H9 (cell line): Measurements from ENCODE around the gene TOP1. TPM values are rescaled to one million over a fixed set of nuclear protein-coding genes. Genes with fewer than 3 reads are reported as not detected.

Source experiments
- DNase-seq: peaks from one replicate; pipeline ENCODE4 v3.0.0-alpha.2; 2017
- H2AFZ ChIP-seq: one replicate; pipeline ENCODE4 v1.6.1; 2013; ENCODE audit warnings: mild to moderate bottlenecking, low read length, control low read depth, moderate library complexity
- H2AK5ac ChIP-seq: 2 replicates; pipeline ENCODE4 v1.6.1; 2013; ENCODE audit warnings: low read length, control low read depth, mixed read lengths; ENCODE audit not compliant: insufficient read length
- H2BK120ac ChIP-seq: one replicate; pipeline ENCODE4 v1.6.1; 2013; ENCODE audit warnings: low read depth, mild to moderate bottlenecking, low read length, control low read depth, inconsistent platforms; ENCODE audit not compliant: poor library complexity, severe bottlenecking
- H2BK12ac ChIP-seq: 2 replicates; pipeline ENCODE4 v1.6.1; 2013; ENCODE audit warnings: low read length, control low read depth, mixed read lengths, low read depth; ENCODE audit not compliant: insufficient read length
- H2BK15ac ChIP-seq: 2 replicates; pipeline ENCODE4 v1.6.1; 2013; ENCODE audit warnings: low read depth, low read length, control low read depth
- H2BK20ac ChIP-seq: one replicate; pipeline ENCODE4 v1.6.1; 2013; ENCODE audit warnings: low read depth, mild to moderate bottlenecking, low read length, control low read depth, inconsistent platforms; ENCODE audit not compliant: poor library complexity, severe bottlenecking
- H2BK5ac ChIP-seq: 2 replicates; pipeline ENCODE4 v1.6.1; 2013; ENCODE audit warnings: low read length, control low read depth, mixed read lengths; ENCODE audit not compliant: insufficient read length
- H3K14ac ChIP-seq: 2 replicates; pipeline ENCODE4 v1.6.1; 2013; ENCODE audit warnings: low read length, control low read depth; ENCODE audit not compliant: insufficient read depth
- H3K18ac ChIP-seq: 2 replicates; pipeline ENCODE4 v1.6.1; 2013; ENCODE audit warnings: low read depth, mild to moderate bottlenecking, mixed read lengths, low read length, control low read depth; ENCODE audit not compliant: insufficient read length
- H3K23ac ChIP-seq: 2 replicates; pipeline ENCODE4 v1.6.1; 2013; ENCODE audit warnings: low read length, control low read depth, mixed read lengths, low read depth; ENCODE audit not compliant: insufficient read length
- H3K23me2 ChIP-seq: 2 replicates; pipeline ENCODE4 v1.6.1; 2013; ENCODE audit warnings: low read depth, mild to moderate bottlenecking, mixed read lengths, low read length, control low read depth; ENCODE audit not compliant: insufficient read length, poor library complexity, severe bottlenecking
- H3K27ac ChIP-seq: 2 replicates; pipeline ENCODE4 v1.5.1; 2013; ENCODE audit warnings: low read length, control low read depth, mixed read lengths, low read depth; ENCODE audit not compliant: insufficient read length
- H3K27me3 ChIP-seq: 2 replicates; pipeline ENCODE4 v1.6.1; 2013; ENCODE audit warnings: low read length, control low read depth, inconsistent platforms; ENCODE audit not compliant: insufficient read depth
- H3K4ac ChIP-seq: 2 replicates; pipeline ENCODE4 v1.6.1; 2013; ENCODE audit warnings: low read depth, mild to moderate bottlenecking, control low read depth, inconsistent platforms, low read length, moderate library complexity
- H3K4me1 ChIP-seq: 2 replicates; pipeline ENCODE4 v1.6.1; 2013; ENCODE audit warnings: low read length, control low read depth, inconsistent platforms; ENCODE audit not compliant: insufficient read depth
- H3K4me2 ChIP-seq: 2 replicates; pipeline ENCODE4 v1.6.1; 2013; ENCODE audit warnings: low read length, control low read depth, mixed read lengths; ENCODE audit not compliant: insufficient read length, insufficient read depth
- H3K56ac ChIP-seq: 2 replicates; pipeline ENCODE4 v1.6.1; 2013; ENCODE audit warnings: low read depth, mild to moderate bottlenecking, mixed read lengths, low read length, control low read depth; ENCODE audit not compliant: insufficient read length
- H3K79me1 ChIP-seq: 2 replicates; pipeline ENCODE4 v1.6.1; 2013; ENCODE audit warnings: low read depth, mild to moderate bottlenecking, moderate library complexity, low read length, control low read depth, inconsistent platforms; ENCODE audit not compliant: insufficient read depth, poor library complexity, severe bottlenecking
- H3K79me2 ChIP-seq: 2 replicates; pipeline ENCODE4 v1.6.1; 2013; ENCODE audit warnings: low read length, control low read depth, inconsistent platforms; ENCODE audit not compliant: insufficient read depth
- H3K9ac ChIP-seq: 2 replicates; pipeline ENCODE4 v1.6.1; 2013; ENCODE audit warnings: low read length, control low read depth, mixed read lengths; ENCODE audit not compliant: insufficient read length; ENCODE audit errors: extremely low read depth
- H3K9me3 ChIP-seq: one replicate; pipeline ENCODE4 v1.6.1; 2013; ENCODE audit warnings: low read depth, low read length, inconsistent platforms; ENCODE audit not compliant: control insufficient read depth
- H3T11ph ChIP-seq: one replicate; pipeline ENCODE4 v1.6.1; 2013; ENCODE audit warnings: mild to moderate bottlenecking, low read length, control low read depth, inconsistent platforms
- H4K20me1 ChIP-seq: one replicate; pipeline ENCODE4 v1.6.1; 2013; ENCODE audit not compliant: control insufficient read depth, insufficient read length, insufficient read depth
- H4K5ac ChIP-seq: 2 replicates; pipeline ENCODE4 v1.6.1; 2013; ENCODE audit warnings: low read depth, mild to moderate bottlenecking, mixed read lengths, low read length, control low read depth; ENCODE audit not compliant: insufficient read length
- H4K8ac ChIP-seq: replicated peaks from 2 replicates; pipeline ENCODE4 v1.6.1; 2013; ENCODE audit warnings: low read length, control low read depth, mixed read lengths, low read depth; ENCODE audit not compliant: insufficient read length
- H4K91ac ChIP-seq: 2 replicates; pipeline ENCODE4 v1.6.1; 2013; ENCODE audit warnings: low read depth, mild to moderate bottlenecking, moderate library complexity, mixed read lengths, low read length, control low read depth; ENCODE audit not compliant: insufficient read length
- H3K27ac Mint-ChIP-seq, 3 experiments: 2 replicates in 2 of 3; 3 replicates in 1 of 3; pipeline ENCODE4 v1.8.0; 2020 to 2021; ENCODE audit warnings: mixed read lengths in 3 of 3, mild to moderate bottlenecking in 1 of 3, moderate library complexity in 1 of 3
- H3K27me3 Mint-ChIP-seq: 2 replicates; pipeline ENCODE4 v1.8.0; 2021; ENCODE audit warnings: low read depth, mild to moderate bottlenecking, moderate library complexity, mixed read lengths
- H3K36me3 Mint-ChIP-seq, 3 experiments: 2 replicates in 2 of 3; 3 replicates in 1 of 3; pipeline ENCODE4 v1.8.0; 2020 to 2021; ENCODE audit warnings: low read depth in 3 of 3, mixed read lengths in 3 of 3; ENCODE audit not compliant: insufficient read depth in 1 of 3
- H3K4me1 Mint-ChIP-seq, 2 experiments: 2 replicates each; pipeline ENCODE4 v1.8.0; 2020; ENCODE audit warnings: mixed read lengths in 2 of 2
- H3K4me3 Mint-ChIP-seq, 2 experiments: 2 replicates in 1 of 2; 3 replicates in 1 of 2; pipeline ENCODE4 v1.8.0; 2020 to 2021; ENCODE audit warnings: mild to moderate bottlenecking in 2 of 2, mixed read lengths in 2 of 2, moderate library complexity in 1 of 2
- H3K9me3 Mint-ChIP-seq, 2 experiments: 2 replicates in 1 of 2; 3 replicates in 1 of 2; pipeline ENCODE4 v1.8.0; 2020; ENCODE audit warnings: mild to moderate bottlenecking in 2 of 2, mixed read lengths in 2 of 2, moderate library complexity in 1 of 2
- CTCF ChIP-seq: fragments of 200-600 bp; sonication (generic); conservative IDR thresholded peaks from 3 replicates; pipeline ENCODE4 v1.8.0; 2021; ENCODE audit warnings: antibody characterized with exemption, mild to moderate bottlenecking
- WGBS: extraction: QIAGEN DNeasy Blood & Tissue Kit; methylation state at CpG from one replicate; pipeline ENCODE4 v1.1.7; 2013; ENCODE audit warnings: missing lambda C conversion rate, low lambda C conversion rate, mixed read lengths; ENCODE audit not compliant: insufficient read length; ENCODE audit errors: extremely low coverage; 5-methylcytosine and 5-hydroxymethylcytosine counted together
- total RNA-seq: library from RNA; stranded (reverse); gene quantifications from 2 replicates; pipeline ENCODE4 v1.2.1, GENCODE V29; 2021

Gene TOP1
- total RNA-seq, 1 experiment from 2014 or later: 96.4 TPM

GRCh38 chr20:40986774-40987173 is 41.8 kb upstream of the TOP1 start:
- Histone ChIP-seq H3K18ac (no peak overlapping the region), H3K4me1 (0 out of 2 replicates have a peak, but pooled peaks cover 2% of the 10 kb centered on the region), H3K23me2 (no peaks in the 10 kb centered on the region), H4K8ac (no peak overlapping the region), H2BK15ac (no peak overlapping the region), H3T11ph (no peak overlapping the region), H3K9ac (no peak overlapping the region), H3K23ac (no peak overlapping the region), H3K4ac (no peak overlapping the region), H2BK5ac (no peak overlapping the region), H3K27me3 (no peaks in the 10 kb centered on the region), H3K79me1 (no peaks in the 10 kb centered on the region), H3K79me2 (no peaks in the 10 kb centered on the region), H3K4me2 (no peak overlapping the region), H4K5ac (no peak overlapping the region), H3K56ac (no peak overlapping the region), H3K14ac (no peak overlapping the region), H2BK120ac (no peak overlapping the region), H4K20me1 (no peaks in the 10 kb centered on the region), H2BK12ac (no peak overlapping the region), H3K27ac (no peak overlapping the region), H2AFZ (no peak overlapping the region), H2AK5ac (no peak overlapping the region), H4K91ac (no peak overlapping the region), H3K9me3 (no peaks in the 10 kb centered on the region), H2BK20ac (no peak overlapping the region)
- H3K27ac Mint-ChIP-seq: no peak overlapping the region
- H3K36me3 Mint-ChIP-seq: no peaks in the 10 kb centered on the region; a peak in 1 of 7 replicates
- peaks cover 0 to 6% of the 10 kb centered on the region in 2 experiments; a peak in 4 of 5 replicates for H3K9me3 Mint-ChIP-seq
- DNase-seq: no peak
- H3K4me3 Mint-ChIP-seq: no peak overlapping the region
- H3K4me1 Mint-ChIP-seq: peaks cover 5 to 12% of the 10 kb centered on the region in 2 experiments; a peak in 2 of 4 replicates
- peaks cover 4% of the 10 kb centered on the region; the same call in 1 of the 2 replicates for H3K27me3 Mint-ChIP-seq
- no peak for TF ChIP-seq CTCF
- WGBS: no CpG with 5 or more reads among the region's 2 CpGs
